H9 (cell line): ENCODE measurements around the gene SULF2. TPM values are rescaled to one million over a fixed set of nuclear protein-coding genes. Genes with fewer than 3 reads are reported as not detected.

Experiments
- DNase-seq: peaks from one replicate; pipeline ENCODE4 v3.0.0-alpha.2; 2017
- H2AFZ ChIP-seq: one replicate; pipeline ENCODE4 v1.6.1; 2013; ENCODE audit warnings: mild to moderate bottlenecking, low read length, control low read depth, moderate library complexity
- H2AK5ac ChIP-seq: 2 replicates; pipeline ENCODE4 v1.6.1; 2013; ENCODE audit warnings: low read length, control low read depth, mixed read lengths; ENCODE audit not compliant: insufficient read length
- H2BK120ac ChIP-seq: one replicate; pipeline ENCODE4 v1.6.1; 2013; ENCODE audit warnings: low read depth, mild to moderate bottlenecking, low read length, control low read depth, inconsistent platforms; ENCODE audit not compliant: poor library complexity, severe bottlenecking
- H2BK12ac ChIP-seq: 2 replicates; pipeline ENCODE4 v1.6.1; 2013; ENCODE audit warnings: low read length, control low read depth, mixed read lengths, low read depth; ENCODE audit not compliant: insufficient read length
- H2BK15ac ChIP-seq: 2 replicates; pipeline ENCODE4 v1.6.1; 2013; ENCODE audit warnings: low read depth, low read length, control low read depth
- H2BK20ac ChIP-seq: one replicate; pipeline ENCODE4 v1.6.1; 2013; ENCODE audit warnings: low read depth, mild to moderate bottlenecking, low read length, control low read depth, inconsistent platforms; ENCODE audit not compliant: poor library complexity, severe bottlenecking
- H2BK5ac ChIP-seq: 2 replicates; pipeline ENCODE4 v1.6.1; 2013; ENCODE audit warnings: low read length, control low read depth, mixed read lengths; ENCODE audit not compliant: insufficient read length
- H3K14ac ChIP-seq: 2 replicates; pipeline ENCODE4 v1.6.1; 2013; ENCODE audit warnings: low read length, control low read depth; ENCODE audit not compliant: insufficient read depth
- H3K18ac ChIP-seq: 2 replicates; pipeline ENCODE4 v1.6.1; 2013; ENCODE audit warnings: low read depth, mild to moderate bottlenecking, mixed read lengths, low read length, control low read depth; ENCODE audit not compliant: insufficient read length
- H3K23ac ChIP-seq: 2 replicates; pipeline ENCODE4 v1.6.1; 2013; ENCODE audit warnings: low read length, control low read depth, mixed read lengths, low read depth; ENCODE audit not compliant: insufficient read length
- H3K23me2 ChIP-seq: 2 replicates; pipeline ENCODE4 v1.6.1; 2013; ENCODE audit warnings: low read depth, mild to moderate bottlenecking, mixed read lengths, low read length, control low read depth; ENCODE audit not compliant: insufficient read length, poor library complexity, severe bottlenecking
- H3K27ac ChIP-seq: 2 replicates; pipeline ENCODE4 v1.5.1; 2013; ENCODE audit warnings: low read length, control low read depth, mixed read lengths, low read depth; ENCODE audit not compliant: insufficient read length
- H3K27me3 ChIP-seq: 2 replicates; pipeline ENCODE4 v1.6.1; 2013; ENCODE audit warnings: low read length, control low read depth, inconsistent platforms; ENCODE audit not compliant: insufficient read depth
- H3K4ac ChIP-seq: 2 replicates; pipeline ENCODE4 v1.6.1; 2013; ENCODE audit warnings: low read depth, mild to moderate bottlenecking, control low read depth, inconsistent platforms, low read length, moderate library complexity
- H3K4me1 ChIP-seq: 2 replicates; pipeline ENCODE4 v1.6.1; 2013; ENCODE audit warnings: low read length, control low read depth, inconsistent platforms; ENCODE audit not compliant: insufficient read depth
- H3K4me2 ChIP-seq: 2 replicates; pipeline ENCODE4 v1.6.1; 2013; ENCODE audit warnings: low read length, control low read depth, mixed read lengths; ENCODE audit not compliant: insufficient read length, insufficient read depth
- H3K56ac ChIP-seq: 2 replicates; pipeline ENCODE4 v1.6.1; 2013; ENCODE audit warnings: low read depth, mild to moderate bottlenecking, mixed read lengths, low read length, control low read depth; ENCODE audit not compliant: insufficient read length
- H3K79me1 ChIP-seq: 2 replicates; pipeline ENCODE4 v1.6.1; 2013; ENCODE audit warnings: low read depth, mild to moderate bottlenecking, moderate library complexity, low read length, control low read depth, inconsistent platforms; ENCODE audit not compliant: insufficient read depth, poor library complexity, severe bottlenecking
- H3K79me2 ChIP-seq: 2 replicates; pipeline ENCODE4 v1.6.1; 2013; ENCODE audit warnings: low read length, control low read depth, inconsistent platforms; ENCODE audit not compliant: insufficient read depth
- H3K9ac ChIP-seq: 2 replicates; pipeline ENCODE4 v1.6.1; 2013; ENCODE audit warnings: low read length, control low read depth, mixed read lengths; ENCODE audit not compliant: insufficient read length; ENCODE audit errors: extremely low read depth
- H3K9me3 ChIP-seq: one replicate; pipeline ENCODE4 v1.6.1; 2013; ENCODE audit warnings: low read depth, low read length, inconsistent platforms; ENCODE audit not compliant: control insufficient read depth
- H3T11ph ChIP-seq: one replicate; pipeline ENCODE4 v1.6.1; 2013; ENCODE audit warnings: mild to moderate bottlenecking, low read length, control low read depth, inconsistent platforms
- H4K20me1 ChIP-seq: one replicate; pipeline ENCODE4 v1.6.1; 2013; ENCODE audit not compliant: control insufficient read depth, insufficient read length, insufficient read depth
- H4K5ac ChIP-seq: 2 replicates; pipeline ENCODE4 v1.6.1; 2013; ENCODE audit warnings: low read depth, mild to moderate bottlenecking, mixed read lengths, low read length, control low read depth; ENCODE audit not compliant: insufficient read length
- H4K8ac ChIP-seq: replicated peaks from 2 replicates; pipeline ENCODE4 v1.6.1; 2013; ENCODE audit warnings: low read length, control low read depth, mixed read lengths, low read depth; ENCODE audit not compliant: insufficient read length
- H4K91ac ChIP-seq: 2 replicates; pipeline ENCODE4 v1.6.1; 2013; ENCODE audit warnings: low read depth, mild to moderate bottlenecking, moderate library complexity, mixed read lengths, low read length, control low read depth; ENCODE audit not compliant: insufficient read length
- H3K27ac Mint-ChIP-seq, 3 experiments: 2 replicates in 2 of 3; 3 replicates in 1 of 3; pipeline ENCODE4 v1.8.0; 2020 to 2021; ENCODE audit warnings: mixed read lengths in 3 of 3, mild to moderate bottlenecking in 1 of 3, moderate library complexity in 1 of 3
- H3K27me3 Mint-ChIP-seq: 2 replicates; pipeline ENCODE4 v1.8.0; 2021; ENCODE audit warnings: low read depth, mild to moderate bottlenecking, moderate library complexity, mixed read lengths
- H3K36me3 Mint-ChIP-seq, 3 experiments: 2 replicates in 2 of 3; 3 replicates in 1 of 3; pipeline ENCODE4 v1.8.0; 2020 to 2021; ENCODE audit warnings: low read depth in 3 of 3, mixed read lengths in 3 of 3; ENCODE audit not compliant: insufficient read depth in 1 of 3
- H3K4me1 Mint-ChIP-seq, 2 experiments: 2 replicates each; pipeline ENCODE4 v1.8.0; 2020; ENCODE audit warnings: mixed read lengths in 2 of 2
- H3K4me3 Mint-ChIP-seq, 2 experiments: 2 replicates in 1 of 2; 3 replicates in 1 of 2; pipeline ENCODE4 v1.8.0; 2020 to 2021; ENCODE audit warnings: mild to moderate bottlenecking in 2 of 2, mixed read lengths in 2 of 2, moderate library complexity in 1 of 2
- H3K9me3 Mint-ChIP-seq, 2 experiments: 2 replicates in 1 of 2; 3 replicates in 1 of 2; pipeline ENCODE4 v1.8.0; 2020; ENCODE audit warnings: mild to moderate bottlenecking in 2 of 2, mixed read lengths in 2 of 2, moderate library complexity in 1 of 2
- WGBS: extraction: QIAGEN DNeasy Blood & Tissue Kit; methylation state at CpG from one replicate; pipeline ENCODE4 v1.1.7; 2013; ENCODE audit warnings: missing lambda C conversion rate, low lambda C conversion rate, mixed read lengths; ENCODE audit not compliant: insufficient read length; ENCODE audit errors: extremely low coverage; 5-methylcytosine and 5-hydroxymethylcytosine counted together
- total RNA-seq: library from RNA; stranded (reverse); gene quantifications from 2 replicates; pipeline ENCODE4 v1.2.1, GENCODE V29; 2021
- TF ChIP-seq, protein P1 (sequence below): fragments of 200-600 bp; sonication (generic); conservative IDR thresholded peaks from 3 replicates; pipeline ENCODE4 v1.8.0; 2021; ENCODE audit warnings: antibody characterized with exemption, mild to moderate bottlenecking

The SULF2 gene
- total RNA-seq, 1 experiment from 2014 or later = 31.2 TPM

- Histone ChIP-seq H4K8ac (no peak overlapping the region), H3T11ph (no peak overlapping the region), H3K9me3 (no peaks in the 10 kb centered on the region), H3K23ac (no peak overlapping the region), H4K91ac (no peak overlapping the region), H3K18ac (no peak overlapping the region), H3K23me2 (no peaks in the 10 kb centered on the region), H2BK15ac (no peak overlapping the region), H3K9ac (no peak overlapping the region), H3K27ac (no peak overlapping the region), H4K20me1 (no peaks in the 10 kb centered on the region), H3K4ac (no peak overlapping the region), H3K4me1 (no peaks in the 10 kb centered on the region), H3K27me3 (no peaks in the 10 kb centered on the region), H3K79me1 (no peaks in the 10 kb centered on the region), H3K14ac (no peak overlapping the region), H3K4me2 (no peak overlapping the region), H3K79me2 (no peaks in the 10 kb centered on the region), H3K56ac (no peak overlapping the region), H2BK20ac (no peak overlapping the region), H2BK120ac (no peak overlapping the region), H2AFZ (no peak overlapping the region), H2AK5ac (no peak overlapping the region), H4K5ac (no peak overlapping the region), H2BK12ac (no peak overlapping the region), H2BK5ac (no peak overlapping the region)
- TF ChIP-seq, protein P1, sequence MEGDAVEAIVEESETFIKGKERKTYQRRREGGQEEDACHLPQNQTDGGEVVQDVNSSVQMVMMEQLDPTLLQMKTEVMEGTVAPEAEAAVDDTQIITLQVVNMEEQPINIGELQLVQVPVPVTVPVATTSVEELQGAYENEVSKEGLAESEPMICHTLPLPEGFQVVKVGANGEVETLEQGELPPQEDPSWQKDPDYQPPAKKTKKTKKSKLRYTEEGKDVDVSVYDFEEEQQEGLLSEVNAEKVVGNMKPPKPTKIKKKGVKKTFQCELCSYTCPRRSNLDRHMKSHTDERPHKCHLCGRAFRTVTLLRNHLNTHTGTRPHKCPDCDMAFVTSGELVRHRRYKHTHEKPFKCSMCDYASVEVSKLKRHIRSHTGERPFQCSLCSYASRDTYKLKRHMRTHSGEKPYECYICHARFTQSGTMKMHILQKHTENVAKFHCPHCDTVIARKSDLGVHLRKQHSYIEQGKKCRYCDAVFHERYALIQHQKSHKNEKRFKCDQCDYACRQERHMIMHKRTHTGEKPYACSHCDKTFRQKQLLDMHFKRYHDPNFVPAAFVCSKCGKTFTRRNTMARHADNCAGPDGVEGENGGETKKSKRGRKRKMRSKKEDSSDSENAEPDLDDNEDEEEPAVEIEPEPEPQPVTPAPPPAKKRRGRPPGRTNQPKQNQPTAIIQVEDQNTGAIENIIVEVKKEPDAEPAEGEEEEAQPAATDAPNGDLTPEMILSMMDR = peak; percentile 92
- H3K27me3 Mint-ChIP-seq = no peaks in the 10 kb centered on the region
- H3K36me3 Mint-ChIP-seq = peaks cover 7 to 26% (median 12%) of the 10 kb centered on the region in 3 experiments; a peak in 5 of 7 replicates
- peaks cover 4% of the 10 kb centered on the region in 2 experiments; a peak in 2 of 4 replicates for H3K4me1 Mint-ChIP-seq
- no CpG with 5 or more reads among the region's 8 CpGs for WGBS
- no peak overlapping the region for H3K4me3 Mint-ChIP-seq
- no peak overlapping the region for H3K27ac Mint-ChIP-seq
- H3K9me3 Mint-ChIP-seq = no peaks in the 10 kb centered on the region
- no peak for DNase-seq
Observed at GRCh38 chr20:47620808-47621805, 164.2 kb downstream of the SULF2 start.
